GM23338 (cell line): ENCODE measurements around the gene FKBP1B.
"Not testable (repeated sequence)": the region's sequence is repeated elsewhere in the genome, so short reads cannot be mapped to it uniquely, and the experiment has no call there.

Source experiments
- CREB1 ChIP-seq: fragments of 250-450 bp; sonication (Bioruptor Pico); IDR thresholded peaks from 2 replicates; pipeline ENCODE4 v1.5.0; 2020; ENCODE audit warnings: low read depth, mild to moderate bottlenecking, moderate library complexity
- EZH2 ChIP-seq: fragments of 200-600 bp; sonication (generic); IDR thresholded peaks from one replicate; pipeline ENCODE4 v1.8.0; 2017; ENCODE audit warnings: antibody characterized with exemption, mild to moderate bottlenecking, low read depth; ENCODE audit not compliant: unreplicated experiment
- EZH2phosphoT487 ChIP-seq: fragments of 200-600 bp; sonication (generic); IDR thresholded peaks from one replicate; pipeline ENCODE4 v1.8.1; 2018; ENCODE audit warnings: antibody characterized with exemption; ENCODE audit not compliant: unreplicated experiment
- JUNB ChIP-seq: IDR thresholded peaks from one replicate; pipeline ENCODE4 v1.6.1; 2016; ENCODE audit warnings: antibody characterized with exemption; ENCODE audit not compliant: unreplicated experiment
- NANOG ChIP-seq: IDR thresholded peaks from 2 replicates; pipeline ENCODE4 v1.6.1; 2016; ENCODE audit warnings: antibody characterized with exemption, borderline replicate concordance
- POLR2AphosphoS5 ChIP-seq: IDR thresholded peaks from 2 replicates; pipeline ENCODE4 v1.6.1; 2016; ENCODE audit warnings: antibody characterized with exemption, low read depth
- STAT1 ChIP-seq: IDR thresholded peaks from one replicate; pipeline ENCODE4 v1.6.1; 2016; ENCODE audit warnings: antibody characterized with exemption; ENCODE audit not compliant: unreplicated experiment
- ZNF114 ChIP-seq: fragments of 250-450 bp; sonication (Bioruptor Pico); IDR thresholded peaks from 2 replicates; pipeline ENCODE4 v1.5.0; 2020; ENCODE audit warnings: mild to moderate bottlenecking, moderate library complexity
- ZNF331 ChIP-seq: fragments of 250-450 bp; sonication (Bioruptor Pico); IDR thresholded peaks from 2 replicates; pipeline ENCODE4 v1.5.0; 2020; ENCODE audit warnings: low read depth, mild to moderate bottlenecking, moderate library complexity
- TF ChIP-seq, protein P1 (sequence below), 2 experiments: fragments of 200-600 bp in 1 of 2; sonication (generic) in 1 of 2; conservative IDR thresholded peaks; 2 replicates each; pipeline versions ENCODE4 v1.5.1 to v1.6.1; 2016 to 2017; ENCODE audit warnings: antibody characterized with exemption in 2 of 2, low read depth in 2 of 2, mild to moderate bottlenecking in 2 of 2, moderate library complexity in 1 of 2
- TF ChIP-seq, protein P2 (sequence below): IDR thresholded peaks from one replicate; pipeline ENCODE4 v1.6.1; 2018; ENCODE audit warnings: antibody characterized with exemption; ENCODE audit not compliant: unreplicated experiment
- TF ChIP-seq, protein P3 (sequence below): IDR thresholded peaks from 2 replicates; pipeline ENCODE4 v1.6.1; 2016; ENCODE audit warnings: antibody characterized with exemption
- TF ChIP-seq, protein P4 (sequence below): fragments of 250-450 bp; sonication (Bioruptor Pico); IDR thresholded peaks from 2 replicates; pipeline ENCODE4 v1.5.0; 2020; ENCODE audit warnings: mild to moderate bottlenecking, moderate library complexity

DNA sequence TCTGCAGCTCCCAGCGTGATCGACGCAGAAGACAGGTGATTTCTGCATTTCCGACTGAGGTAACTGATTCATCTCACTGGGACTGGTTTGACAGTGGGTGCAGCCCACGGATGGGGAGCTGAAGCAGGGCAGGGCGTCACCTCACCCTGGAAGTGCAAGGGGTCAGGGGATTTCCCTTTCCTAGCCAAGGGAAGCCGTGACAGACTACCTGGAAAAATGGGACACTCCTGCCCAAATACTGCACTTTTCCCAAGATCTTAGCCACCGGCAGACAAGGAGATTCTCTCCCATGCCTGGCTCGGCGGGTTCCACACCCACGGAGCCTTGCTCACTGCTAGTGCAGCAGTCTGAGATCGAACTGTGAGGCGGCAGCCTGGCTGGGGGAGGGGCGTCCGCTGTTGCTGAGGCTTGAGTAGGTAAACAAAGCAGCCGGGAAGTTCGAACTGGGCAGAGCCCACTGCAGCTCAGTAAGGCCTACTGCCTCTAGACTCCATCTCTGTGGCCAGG lies 45.7 kb downstream of the FKBP1B start:
- TF ChIP-seq, protein P1, sequence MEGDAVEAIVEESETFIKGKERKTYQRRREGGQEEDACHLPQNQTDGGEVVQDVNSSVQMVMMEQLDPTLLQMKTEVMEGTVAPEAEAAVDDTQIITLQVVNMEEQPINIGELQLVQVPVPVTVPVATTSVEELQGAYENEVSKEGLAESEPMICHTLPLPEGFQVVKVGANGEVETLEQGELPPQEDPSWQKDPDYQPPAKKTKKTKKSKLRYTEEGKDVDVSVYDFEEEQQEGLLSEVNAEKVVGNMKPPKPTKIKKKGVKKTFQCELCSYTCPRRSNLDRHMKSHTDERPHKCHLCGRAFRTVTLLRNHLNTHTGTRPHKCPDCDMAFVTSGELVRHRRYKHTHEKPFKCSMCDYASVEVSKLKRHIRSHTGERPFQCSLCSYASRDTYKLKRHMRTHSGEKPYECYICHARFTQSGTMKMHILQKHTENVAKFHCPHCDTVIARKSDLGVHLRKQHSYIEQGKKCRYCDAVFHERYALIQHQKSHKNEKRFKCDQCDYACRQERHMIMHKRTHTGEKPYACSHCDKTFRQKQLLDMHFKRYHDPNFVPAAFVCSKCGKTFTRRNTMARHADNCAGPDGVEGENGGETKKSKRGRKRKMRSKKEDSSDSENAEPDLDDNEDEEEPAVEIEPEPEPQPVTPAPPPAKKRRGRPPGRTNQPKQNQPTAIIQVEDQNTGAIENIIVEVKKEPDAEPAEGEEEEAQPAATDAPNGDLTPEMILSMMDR (conservative IDR thresholded peaks at IDR 0.05; ENCODE audit: low read depth in 2 of 2), result not testable (repeated sequence)
- not testable (repeated sequence) for TF ChIP-seq POLR2AphosphoS5; EZH2; NANOG; STAT1; EZH2phosphoT487; JUNB; CREB1 (CRISPR knock-in tag); ZNF114 (CRISPR knock-in tag); ZNF331 (CRISPR knock-in tag)
- TF ChIP-seq, protein P2, sequence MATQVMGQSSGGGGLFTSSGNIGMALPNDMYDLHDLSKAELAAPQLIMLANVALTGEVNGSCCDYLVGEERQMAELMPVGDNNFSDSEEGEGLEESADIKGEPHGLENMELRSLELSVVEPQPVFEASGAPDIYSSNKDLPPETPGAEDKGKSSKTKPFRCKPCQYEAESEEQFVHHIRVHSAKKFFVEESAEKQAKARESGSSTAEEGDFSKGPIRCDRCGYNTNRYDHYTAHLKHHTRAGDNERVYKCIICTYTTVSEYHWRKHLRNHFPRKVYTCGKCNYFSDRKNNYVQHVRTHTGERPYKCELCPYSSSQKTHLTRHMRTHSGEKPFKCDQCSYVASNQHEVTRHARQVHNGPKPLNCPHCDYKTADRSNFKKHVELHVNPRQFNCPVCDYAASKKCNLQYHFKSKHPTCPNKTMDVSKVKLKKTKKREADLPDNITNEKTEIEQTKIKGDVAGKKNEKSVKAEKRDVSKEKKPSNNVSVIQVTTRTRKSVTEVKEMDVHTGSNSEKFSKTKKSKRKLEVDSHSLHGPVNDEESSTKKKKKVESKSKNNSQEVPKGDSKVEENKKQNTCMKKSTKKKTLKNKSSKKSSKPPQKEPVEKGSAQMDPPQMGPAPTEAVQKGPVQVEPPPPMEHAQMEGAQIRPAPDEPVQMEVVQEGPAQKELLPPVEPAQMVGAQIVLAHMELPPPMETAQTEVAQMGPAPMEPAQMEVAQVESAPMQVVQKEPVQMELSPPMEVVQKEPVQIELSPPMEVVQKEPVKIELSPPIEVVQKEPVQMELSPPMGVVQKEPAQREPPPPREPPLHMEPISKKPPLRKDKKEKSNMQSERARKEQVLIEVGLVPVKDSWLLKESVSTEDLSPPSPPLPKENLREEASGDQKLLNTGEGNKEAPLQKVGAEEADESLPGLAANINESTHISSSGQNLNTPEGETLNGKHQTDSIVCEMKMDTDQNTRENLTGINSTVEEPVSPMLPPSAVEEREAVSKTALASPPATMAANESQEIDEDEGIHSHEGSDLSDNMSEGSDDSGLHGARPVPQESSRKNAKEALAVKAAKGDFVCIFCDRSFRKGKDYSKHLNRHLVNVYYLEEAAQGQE, result not testable (repeated sequence)
- TF ChIP-seq, protein P3, sequence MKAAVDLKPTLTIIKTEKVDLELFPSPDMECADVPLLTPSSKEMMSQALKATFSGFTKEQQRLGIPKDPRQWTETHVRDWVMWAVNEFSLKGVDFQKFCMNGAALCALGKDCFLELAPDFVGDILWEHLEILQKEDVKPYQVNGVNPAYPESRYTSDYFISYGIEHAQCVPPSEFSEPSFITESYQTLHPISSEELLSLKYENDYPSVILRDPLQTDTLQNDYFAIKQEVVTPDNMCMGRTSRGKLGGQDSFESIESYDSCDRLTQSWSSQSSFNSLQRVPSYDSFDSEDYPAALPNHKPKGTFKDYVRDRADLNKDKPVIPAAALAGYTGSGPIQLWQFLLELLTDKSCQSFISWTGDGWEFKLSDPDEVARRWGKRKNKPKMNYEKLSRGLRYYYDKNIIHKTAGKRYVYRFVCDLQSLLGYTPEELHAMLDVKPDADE, result not testable (repeated sequence)
- TF ChIP-seq, protein P4, sequence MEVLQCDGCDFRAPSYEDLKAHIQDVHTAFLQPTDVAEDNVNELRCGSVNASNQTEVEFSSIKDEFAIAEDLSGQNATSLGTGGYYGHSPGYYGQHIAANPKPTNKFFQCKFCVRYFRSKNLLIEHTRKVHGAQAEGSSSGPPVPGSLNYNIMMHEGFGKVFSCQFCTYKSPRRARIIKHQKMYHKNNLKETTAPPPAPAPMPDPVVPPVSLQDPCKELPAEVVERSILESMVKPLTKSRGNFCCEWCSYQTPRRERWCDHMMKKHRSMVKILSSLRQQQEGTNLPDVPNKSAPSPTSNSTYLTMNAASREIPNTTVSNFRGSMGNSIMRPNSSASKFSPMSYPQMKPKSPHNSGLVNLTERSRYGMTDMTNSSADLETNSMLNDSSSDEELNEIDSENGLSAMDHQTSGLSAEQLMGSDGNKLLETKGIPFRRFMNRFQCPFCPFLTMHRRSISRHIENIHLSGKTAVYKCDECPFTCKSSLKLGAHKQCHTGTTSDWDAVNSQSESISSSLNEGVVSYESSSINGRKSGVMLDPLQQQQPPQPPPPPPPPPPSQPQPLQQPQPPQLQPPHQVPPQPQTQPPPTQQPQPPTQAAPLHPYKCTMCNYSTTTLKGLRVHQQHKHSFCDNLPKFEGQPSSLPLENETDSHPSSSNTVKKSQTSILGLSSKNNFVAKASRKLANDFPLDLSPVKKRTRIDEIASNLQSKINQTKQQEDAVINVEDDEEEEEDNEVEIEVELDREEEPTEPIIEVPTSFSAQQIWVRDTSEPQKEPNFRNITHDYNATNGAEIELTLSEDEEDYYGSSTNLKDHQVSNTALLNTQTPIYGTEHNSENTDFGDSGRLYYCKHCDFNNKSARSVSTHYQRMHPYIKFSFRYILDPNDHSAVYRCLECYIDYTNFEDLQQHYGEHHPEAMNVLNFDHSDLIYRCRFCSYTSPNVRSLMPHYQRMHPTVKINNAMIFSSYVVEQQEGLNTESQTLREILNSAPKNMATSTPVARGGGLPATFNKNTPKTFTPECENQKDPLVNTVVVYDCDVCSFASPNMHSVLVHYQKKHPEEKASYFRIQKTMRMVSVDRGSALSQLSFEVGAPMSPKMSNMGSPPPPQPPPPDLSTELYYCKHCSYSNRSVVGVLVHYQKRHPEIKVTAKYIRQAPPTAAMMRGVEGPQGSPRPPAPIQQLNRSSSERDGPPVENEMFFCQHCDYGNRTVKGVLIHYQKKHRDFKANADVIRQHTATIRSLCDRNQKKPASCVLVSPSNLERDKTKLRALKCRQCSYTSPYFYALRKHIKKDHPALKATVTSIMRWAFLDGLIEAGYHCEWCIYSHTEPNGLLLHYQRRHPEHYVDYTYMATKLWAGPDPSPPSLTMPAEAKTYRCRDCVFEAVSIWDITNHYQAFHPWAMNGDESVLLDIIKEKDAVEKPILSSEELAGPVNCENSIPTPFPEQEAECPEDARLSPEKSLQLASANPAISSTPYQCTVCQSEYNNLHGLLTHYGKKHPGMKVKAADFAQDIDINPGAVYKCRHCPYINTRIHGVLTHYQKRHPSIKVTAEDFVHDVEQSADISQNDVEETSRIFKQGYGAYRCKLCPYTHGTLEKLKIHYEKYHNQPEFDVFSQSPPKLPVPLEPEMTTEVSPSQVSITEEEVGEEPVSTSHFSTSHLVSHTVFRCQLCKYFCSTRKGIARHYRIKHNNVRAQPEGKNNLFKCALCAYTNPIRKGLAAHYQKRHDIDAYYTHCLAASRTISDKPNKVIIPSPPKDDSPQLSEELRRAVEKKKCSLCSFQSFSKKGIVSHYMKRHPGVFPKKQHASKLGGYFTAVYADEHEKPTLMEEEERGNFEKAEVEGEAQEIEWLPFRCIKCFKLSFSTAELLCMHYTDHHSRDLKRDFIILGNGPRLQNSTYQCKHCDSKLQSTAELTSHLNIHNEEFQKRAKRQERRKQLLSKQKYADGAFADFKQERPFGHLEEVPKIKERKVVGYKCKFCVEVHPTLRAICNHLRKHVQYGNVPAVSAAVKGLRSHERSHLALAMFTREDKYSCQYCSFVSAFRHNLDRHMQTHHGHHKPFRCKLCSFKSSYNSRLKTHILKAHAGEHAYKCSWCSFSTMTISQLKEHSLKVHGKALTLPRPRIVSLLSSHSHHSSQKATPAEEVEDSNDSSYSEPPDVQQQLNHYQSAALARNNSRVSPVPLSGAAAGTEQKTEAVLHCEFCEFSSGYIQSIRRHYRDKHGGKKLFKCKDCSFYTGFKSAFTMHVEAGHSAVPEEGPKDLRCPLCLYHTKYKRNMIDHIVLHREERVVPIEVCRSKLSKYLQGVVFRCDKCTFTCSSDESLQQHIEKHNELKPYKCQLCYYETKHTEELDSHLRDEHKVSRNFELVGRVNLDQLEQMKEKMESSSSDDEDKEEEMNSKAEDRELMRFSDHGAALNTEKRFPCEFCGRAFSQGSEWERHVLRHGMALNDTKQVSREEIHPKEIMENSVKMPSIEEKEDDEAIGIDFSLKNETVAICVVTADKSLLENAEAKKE (CRISPR knock-in tag), result not testable (repeated sequence)
